Myometrial cell (primary cell): ENCODE results near the gene GM2A. TPM values are rescaled to one million over a fixed set of nuclear protein-coding genes. Genes with fewer than 3 reads are reported as not detected.

ENCODE experiments used
- total RNA-seq: library from RNA; depleted of rRNA; stranded (reverse); fragments of >200 nt; gene quantifications from 2 replicates; pipeline ENCODE4 v1.2.3, GENCODE V29; 2015

Gene GM2A
- total RNA-seq, result 20.7 and 25.1 TPM in 2 replicates

GRCh38 chr5:151252762-151253604, at the start of gene GM2A:
Gene GM2A, plus strand, starts transcription at chr5:151253185. Its CDS starts 32 bp downstream, at chr5:151253217.

DNA sequence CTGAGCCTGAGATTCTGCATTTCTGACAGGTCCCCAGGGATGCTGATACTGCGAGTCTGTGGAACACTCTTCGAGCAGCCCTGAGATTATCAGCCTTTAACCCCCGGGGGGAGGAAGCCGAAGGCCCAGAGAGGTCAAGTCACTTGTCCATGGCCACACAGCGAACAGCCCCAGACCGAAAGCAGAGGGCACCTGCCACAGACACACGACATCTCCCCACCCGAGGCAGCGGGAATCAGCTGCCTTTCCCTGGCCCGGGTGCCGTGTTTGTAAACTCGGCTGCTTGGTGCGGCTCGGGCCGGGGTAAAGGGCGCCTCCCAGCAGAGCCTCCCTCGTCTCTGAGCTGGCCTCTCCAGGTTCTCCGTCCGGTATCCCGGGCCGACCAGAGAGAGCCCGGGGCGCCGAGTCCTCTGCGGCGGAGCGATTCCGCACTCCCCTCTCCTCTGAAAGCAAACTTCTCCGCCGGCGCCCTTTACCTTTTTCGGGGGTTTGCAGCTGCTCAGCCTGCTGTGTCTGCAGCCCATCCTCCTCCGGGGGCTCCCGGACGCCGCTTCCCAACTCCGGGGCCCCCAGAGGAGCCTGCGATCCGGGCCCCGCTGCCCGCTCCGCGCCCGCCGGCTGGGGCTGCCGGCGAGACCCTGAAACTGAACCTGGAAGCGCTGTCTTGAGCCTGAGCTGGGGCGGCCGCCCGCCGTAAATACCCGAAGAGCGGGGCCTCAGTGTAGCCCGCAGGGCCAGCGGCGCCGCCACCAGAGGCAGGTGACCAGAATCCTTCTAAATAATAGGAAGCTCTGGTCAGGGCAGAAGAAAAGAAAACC, 29.3 kb upstream of the GM2A start, which contains the start of gene CCDC69:
TSS of gene CCDC69 (minus strand) at position 646 of the 818 bp plus-strand sequence. CDS start at position 524, 122 bp downstream.

DNA sequence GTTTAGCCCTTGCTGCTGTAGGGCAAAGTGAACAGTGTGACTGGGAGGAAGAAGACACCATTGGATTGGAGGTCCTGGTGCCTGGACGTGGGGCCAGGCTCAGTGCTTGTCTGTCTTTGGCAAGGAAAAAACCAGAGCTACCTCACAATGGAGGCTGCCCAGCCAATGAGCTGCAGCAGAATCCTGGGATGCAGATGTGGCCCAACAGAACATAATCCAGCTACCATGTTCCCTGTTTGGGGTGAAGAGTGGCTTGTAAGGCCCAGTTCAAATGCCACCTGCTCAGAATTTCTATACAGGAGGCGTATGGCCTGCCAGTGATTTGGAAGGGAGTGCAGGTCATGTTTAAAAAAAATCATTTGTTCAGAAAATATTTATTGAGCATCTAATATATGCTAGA, 50.7 kb downstream of the GM2A start, which contains the start of gene SLC36A3:
TSS of gene SLC36A3 (minus strand) at position 101 of the 400 bp plus-strand sequence. CDS start 412 bp downstream, outside the sequence.

Other genes with a start within 250 kb of the GM2A start
- 2.7 and 10.1 TPM in 2 replicates for gene GPX3, start 232.6 kb upstream of the GM2A start, total RNA-seq
- 51.0 and 61.0 TPM in 2 replicates for gene TNIP1, start 172.2 kb upstream of the GM2A start, total RNA-seq
- 558 and 610 TPM in 2 replicates for gene ANXA6, start 95.4 kb upstream of the GM2A start, total RNA-seq
- 6.3 and 9.4 TPM in 2 replicates for gene CCDC69, start 29.1 kb upstream of the GM2A start, total RNA-seq
- gene SLC36A3, start 50.6 kb downstream of the GM2A start, total RNA-seq, result not detected in 2 replicates
- not detected in 2 replicates for gene SLC36A2, start 94.4 kb downstream of the GM2A start, total RNA-seq
- gene SLC36A1, start 194.4 kb downstream of the GM2A start, total RNA-seq, result 4.6 and 12.1 TPM in 2 replicates